GM19239 (cell line): ENCODE data around the gene HHIPL1.
A peak's percentile ranks its signal among the peaks of the same experiment; 100 is the strongest.

Source experiments
- DNase-seq: peaks from one replicate; pipeline ENCODE4 v3.0.0; 2011; ENCODE audit warnings: low spot score; ENCODE audit not compliant: insufficient read length
- FAIRE-seq: peaks from 2 replicates; lab custom pipeline; 2011; peaks lifted over from hg19 to GRCh38; lab: Jason Lieb, UNC

The HHIPL1 gene

GRCh38 chr14:99644723-99645544 is at the start of gene HHIPL1:
TSS of gene HHIPL1 (plus strand) at chr14:99645129. CDS start at chr14:99645208, 79 bp downstream.
- FAIRE-seq (no peak), DNase-seq (no peak)

- FAIRE-seq (no peak), DNase-seq (no peak)
These were observed 49.4 kb upstream of the HHIPL1 start for GRCh38 chr14:99595524-99595923.

GRCh38 chr14:99596071-99596627 is 48.8 kb upstream of the HHIPL1 start:
- FAIRE-seq = no peak
- no peak for DNase-seq

GRCh38 chr14:99596772-99597171 is 48.2 kb upstream of the HHIPL1 start:
- FAIRE-seq (no peak), DNase-seq (no peak)

GRCh38 chr14:99597911-99598600 is 46.9 kb upstream of the HHIPL1 start:
- no peak for DNase-seq
- FAIRE-seq = no peak

- DNase-seq = no peak
- no peak for FAIRE-seq
These were observed 46.2 kb upstream of the HHIPL1 start for GRCh38 chr14:99598774-99599173.

GRCh38 chr14:99599393-99599792 is 45.5 kb upstream of the HHIPL1 start:
- DNase-seq (no peak), FAIRE-seq (no peak)

GRCh38 chr14:99600232-99600888 is 44.6 kb upstream of the HHIPL1 start:
- DNase-seq (no peak), FAIRE-seq (no peak)

GRCh38 chr14:99601361-99601831 is 43.5 kb upstream of the HHIPL1 start:
- FAIRE-seq = no peak
- DNase-seq = no peak

GRCh38 chr14:99602054-99602787 is 42.7 kb upstream of the HHIPL1 start:
- FAIRE-seq (no peak), DNase-seq (no peak)

- no peak for FAIRE-seq
These were observed 42.0 kb upstream of the HHIPL1 start for GRCh38 chr14:99602788-99603415.

GRCh38 chr14:99603471-99604277 is 41.3 kb upstream of the HHIPL1 start, which contains the start of gene CCDC85C:
TSS of gene CCDC85C (minus strand) at chr14:99604207. CDS start at chr14:99603959, 248 bp downstream.
- DNase-seq (no peak), FAIRE-seq (no peak)

More at GRCh38 chr14:99602788-99603415, 42.0 kb upstream of the HHIPL1 start:
- no peak for DNase-seq

- FAIRE-seq (no peak), DNase-seq (peak; percentile 99)
These were observed 40.6 kb upstream of the HHIPL1 start for GRCh38 chr14:99604278-99604765.

- DNase-seq = peak; percentile 35
These were observed 40.1 kb upstream of the HHIPL1 start for GRCh38 chr14:99604766-99605298.

GRCh38 chr14:99605299-99605961 is 39.5 kb upstream of the HHIPL1 start:
- FAIRE-seq = no peak
- peak; percentile 52 for DNase-seq

More at GRCh38 chr14:99604766-99605298, 40.1 kb upstream of the HHIPL1 start:
- no peak for FAIRE-seq

- FAIRE-seq (no peak), DNase-seq (no peak)
These were observed 38.6 kb upstream of the HHIPL1 start for GRCh38 chr14:99606359-99606758.

GRCh38 chr14:99608591-99608990 is 36.3 kb upstream of the HHIPL1 start:
- no peak for FAIRE-seq
- DNase-seq = no peak
